ENCODE measurements around the gene CDH18.

DNA sequence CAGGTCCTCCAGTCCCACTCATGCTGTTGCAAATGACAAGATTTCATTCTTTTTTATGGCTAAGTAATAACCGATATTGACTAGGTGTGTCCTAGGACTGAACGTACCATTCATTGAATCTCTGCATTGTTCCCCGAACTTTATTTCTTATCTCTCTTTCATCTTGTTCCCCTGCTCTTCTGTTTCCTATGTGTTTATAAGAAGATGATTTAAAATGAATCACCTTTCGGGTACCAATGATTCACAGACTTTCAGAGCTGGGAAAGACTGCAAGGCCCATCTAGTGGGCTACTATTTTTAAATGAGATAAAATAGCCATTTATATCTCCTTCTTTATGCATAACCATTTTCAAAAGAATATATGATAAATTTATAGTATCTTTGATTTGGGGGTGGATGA lies 133.0 kb downstream of the CDH18 start:
- TF ChIP-seq, protein P1, sequence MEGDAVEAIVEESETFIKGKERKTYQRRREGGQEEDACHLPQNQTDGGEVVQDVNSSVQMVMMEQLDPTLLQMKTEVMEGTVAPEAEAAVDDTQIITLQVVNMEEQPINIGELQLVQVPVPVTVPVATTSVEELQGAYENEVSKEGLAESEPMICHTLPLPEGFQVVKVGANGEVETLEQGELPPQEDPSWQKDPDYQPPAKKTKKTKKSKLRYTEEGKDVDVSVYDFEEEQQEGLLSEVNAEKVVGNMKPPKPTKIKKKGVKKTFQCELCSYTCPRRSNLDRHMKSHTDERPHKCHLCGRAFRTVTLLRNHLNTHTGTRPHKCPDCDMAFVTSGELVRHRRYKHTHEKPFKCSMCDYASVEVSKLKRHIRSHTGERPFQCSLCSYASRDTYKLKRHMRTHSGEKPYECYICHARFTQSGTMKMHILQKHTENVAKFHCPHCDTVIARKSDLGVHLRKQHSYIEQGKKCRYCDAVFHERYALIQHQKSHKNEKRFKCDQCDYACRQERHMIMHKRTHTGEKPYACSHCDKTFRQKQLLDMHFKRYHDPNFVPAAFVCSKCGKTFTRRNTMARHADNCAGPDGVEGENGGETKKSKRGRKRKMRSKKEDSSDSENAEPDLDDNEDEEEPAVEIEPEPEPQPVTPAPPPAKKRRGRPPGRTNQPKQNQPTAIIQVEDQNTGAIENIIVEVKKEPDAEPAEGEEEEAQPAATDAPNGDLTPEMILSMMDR (IDR thresholded peaks at IDR 0.05; ENCODE audit: insufficient read depth, low read length, poor library complexity, severe bottlenecking) = no peak
- TF ChIP-seq EZH2phosphoT487 (conservative IDR thresholded peaks at IDR 0.05; ENCODE audit: low read length) = no peak

All from SU-DHL-6 (cell line).